Amniotic stem cell (primary cell): Measurements from ENCODE around the gene SLC6A1.

Source experiments
- DNase-seq: peaks from one replicate; lab custom pipeline; 2025; lab: John Stamatoyannopoulos, UW

The SLC6A1 gene

GRCh38 chr3:10970306-10970960, 22.1 kb upstream of the SLC6A1 start:
- no peak for DNase-seq

- DNase-seq = no peak
These were observed 20.3 kb upstream of the SLC6A1 start for GRCh38 chr3:10972072-10972782.

GRCh38 chr3:10973046-10973595, 19.4 kb upstream of the SLC6A1 start:
- DNase-seq = no peak

- no peak for DNase-seq
These were observed 18.4 kb upstream of the SLC6A1 start for GRCh38 chr3:10974131-10974530.

GRCh38 chr3:10974746-10975375, 17.7 kb upstream of the SLC6A1 start:
- no peak for DNase-seq

GRCh38 chr3:10975695-10976234, 16.8 kb upstream of the SLC6A1 start:
- DNase-seq = no peak

- DNase-seq = no peak
These were observed 15.8 kb upstream of the SLC6A1 start for GRCh38 chr3:10976770-10977169.

- DNase-seq = no peak
These were observed 14.5 kb upstream of the SLC6A1 start for GRCh38 chr3:10977892-10978510.

GRCh38 chr3:10978956-10979355, 13.6 kb upstream of the SLC6A1 start:
- no peak for DNase-seq

GRCh38 chr3:10980312-10980711, 12.2 kb upstream of the SLC6A1 start:
- no peak for DNase-seq

- DNase-seq = no peak
These were observed 11.5 kb upstream of the SLC6A1 start for GRCh38 chr3:10981031-10981430.

GRCh38 chr3:10981961-10982360, 10.6 kb upstream of the SLC6A1 start:
- no peak for DNase-seq

- no peak for DNase-seq
These were observed 9.8 kb upstream of the SLC6A1 start for GRCh38 chr3:10982782-10983181.

GRCh38 chr3:10983219-10983916, 9.2 kb upstream of the SLC6A1 start:
- peak; percentile 4 for DNase-seq

- DNase-seq = no peak
These were observed 8.1 kb upstream of the SLC6A1 start for GRCh38 chr3:10984371-10984896.

GRCh38 chr3:10985181-10985580, 7.4 kb upstream of the SLC6A1 start:
- DNase-seq = no peak

GRCh38 chr3:10986592-10986991, 6.0 kb upstream of the SLC6A1 start:
- DNase-seq = no peak

GRCh38 chr3:10988001-10988665, 4.4 kb upstream of the SLC6A1 start:
- DNase-seq = no peak

GRCh38 chr3:10988991-10989484, 3.5 kb upstream of the SLC6A1 start:
- no peak for DNase-seq

GRCh38 chr3:10992943-10993728, 588 bp downstream of the SLC6A1 start:
- no peak for DNase-seq
